Kidney epithelial cell (primary cell): ENCODE results near the gene APLF. TPM values are rescaled to one million over a fixed set of nuclear protein-coding genes. Genes with fewer than 3 reads are reported as not detected.

Experiments used
- DNase-seq: peaks from one replicate; pipeline ENCODE4 v3.0.0-alpha.2; 2010; ENCODE audit warnings: low read depth
- H3K27me3 ChIP-seq: 2 replicates; pipeline ENCODE4 v1.6.0; 2011; ENCODE audit warnings: low read length; ENCODE audit not compliant: control insufficient read depth, insufficient read depth
- H3K36me3 ChIP-seq: 2 replicates; pipeline ENCODE4 v1.5.1; 2011; ENCODE audit warnings: low read length; ENCODE audit not compliant: control insufficient read depth, insufficient read depth
- H3K4me3 ChIP-seq: 2 replicates; pipeline ENCODE4 v1.5.1; 2011; ENCODE audit warnings: low read depth, mild to moderate bottlenecking, control low read depth, low read length
- total RNA-seq: library from RNA; depleted of rRNA; stranded (reverse); fragments of >200 nt; gene quantifications from 2 replicates; pipeline ENCODE4 v1.2.3, GENCODE V29; 2015
- TF ChIP-seq, protein P1 (sequence below): IDR thresholded peaks from 2 replicates; pipeline ENCODE4 v1.5.1; 2011; ENCODE audit warnings: mild to moderate bottlenecking, moderate library complexity, low read length, control low read depth, inconsistent platforms; ENCODE audit not compliant: insufficient read depth, poor library complexity, severe bottlenecking

Gene APLF
- total RNA-seq, 1 donor from 2014 or later: 5.1 TPM

DNA sequence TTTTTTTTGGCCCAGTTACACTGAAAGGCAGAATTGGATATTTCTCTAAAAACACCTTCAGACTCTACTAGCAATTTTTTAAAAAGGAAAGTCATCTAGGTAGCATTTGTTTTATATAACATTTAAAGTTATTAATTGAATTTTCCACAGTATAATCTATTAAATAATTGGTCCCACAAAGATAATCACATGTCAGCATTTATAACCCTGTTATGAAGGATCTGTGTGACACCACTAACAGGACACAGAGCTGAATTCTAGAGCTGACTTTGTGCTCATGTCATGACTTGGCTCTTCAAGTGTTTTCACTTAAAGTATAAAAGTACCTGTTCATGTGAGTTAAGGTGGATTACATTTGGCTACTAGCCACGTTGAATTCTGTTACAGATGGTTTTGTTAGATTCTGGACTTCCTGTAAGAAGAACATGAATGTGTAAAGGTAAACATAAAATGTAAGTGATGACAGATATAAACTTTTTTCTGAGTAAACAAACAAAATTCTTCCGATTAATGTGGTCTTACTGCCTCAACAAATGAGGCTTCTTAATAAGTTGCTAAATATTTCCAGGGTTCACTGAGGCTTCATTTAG is 106.9 kb downstream of the APLF start:
- DNase-seq: no peak
- Histone ChIP-seq H3K36me3 (no peaks in the 10 kb centered on the region), H3K4me3 (no peak overlapping the region), H3K27me3 (no peaks in the 10 kb centered on the region)
- TF ChIP-seq, protein P1, sequence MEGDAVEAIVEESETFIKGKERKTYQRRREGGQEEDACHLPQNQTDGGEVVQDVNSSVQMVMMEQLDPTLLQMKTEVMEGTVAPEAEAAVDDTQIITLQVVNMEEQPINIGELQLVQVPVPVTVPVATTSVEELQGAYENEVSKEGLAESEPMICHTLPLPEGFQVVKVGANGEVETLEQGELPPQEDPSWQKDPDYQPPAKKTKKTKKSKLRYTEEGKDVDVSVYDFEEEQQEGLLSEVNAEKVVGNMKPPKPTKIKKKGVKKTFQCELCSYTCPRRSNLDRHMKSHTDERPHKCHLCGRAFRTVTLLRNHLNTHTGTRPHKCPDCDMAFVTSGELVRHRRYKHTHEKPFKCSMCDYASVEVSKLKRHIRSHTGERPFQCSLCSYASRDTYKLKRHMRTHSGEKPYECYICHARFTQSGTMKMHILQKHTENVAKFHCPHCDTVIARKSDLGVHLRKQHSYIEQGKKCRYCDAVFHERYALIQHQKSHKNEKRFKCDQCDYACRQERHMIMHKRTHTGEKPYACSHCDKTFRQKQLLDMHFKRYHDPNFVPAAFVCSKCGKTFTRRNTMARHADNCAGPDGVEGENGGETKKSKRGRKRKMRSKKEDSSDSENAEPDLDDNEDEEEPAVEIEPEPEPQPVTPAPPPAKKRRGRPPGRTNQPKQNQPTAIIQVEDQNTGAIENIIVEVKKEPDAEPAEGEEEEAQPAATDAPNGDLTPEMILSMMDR: no peak

DNA sequence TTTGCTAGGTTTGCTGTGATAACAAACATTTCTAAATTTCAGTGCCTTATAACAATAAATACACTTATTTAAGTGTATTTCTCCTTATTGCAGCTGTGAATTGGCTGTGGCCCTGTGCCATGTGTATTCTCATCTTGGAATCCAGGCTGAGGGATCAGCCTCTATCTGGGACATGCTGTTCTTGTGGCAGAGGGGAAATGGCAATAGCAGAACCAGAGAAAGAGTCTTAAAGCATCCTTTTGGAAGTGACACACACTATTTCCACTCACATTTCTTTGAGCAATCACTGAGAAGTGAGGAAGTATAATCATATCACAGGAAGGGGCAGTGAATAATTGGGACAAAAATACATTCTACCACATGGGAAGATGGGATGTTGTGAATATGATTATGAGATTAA is 109.8 kb downstream of the APLF start:
- no peaks in the 10 kb centered on the region for H3K36me3 ChIP-seq
- no peaks in the 10 kb centered on the region for H3K27me3 ChIP-seq
- TF ChIP-seq, protein P1: no peak
- no peak overlapping the region for H3K4me3 ChIP-seq
- no peak for DNase-seq

DNA sequence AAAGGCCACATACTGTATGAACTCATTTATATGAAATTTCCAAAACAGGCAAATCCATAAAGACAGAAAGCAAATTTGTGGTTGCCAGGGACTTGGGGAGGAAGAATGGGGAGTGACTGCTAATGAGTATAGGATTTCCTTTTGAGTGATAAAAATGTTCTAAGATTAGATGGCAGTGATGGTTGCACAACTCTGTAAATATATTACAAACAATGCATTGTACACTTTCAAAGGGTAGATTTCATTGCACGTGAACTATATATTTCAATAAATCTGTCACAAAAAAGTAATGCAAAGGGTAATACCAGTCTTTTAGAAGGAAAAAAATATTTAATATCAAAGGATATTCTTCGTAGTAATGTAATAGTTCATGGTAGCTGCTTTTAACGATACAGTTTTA is 112.3 kb downstream of the APLF start:
- TF ChIP-seq, protein P1: no peak
- H3K4me3 ChIP-seq: no peak overlapping the region
- DNase-seq: no peak
- no peaks in the 10 kb centered on the region for H3K27me3 ChIP-seq
- H3K36me3 ChIP-seq: no peaks in the 10 kb centered on the region

DNA sequence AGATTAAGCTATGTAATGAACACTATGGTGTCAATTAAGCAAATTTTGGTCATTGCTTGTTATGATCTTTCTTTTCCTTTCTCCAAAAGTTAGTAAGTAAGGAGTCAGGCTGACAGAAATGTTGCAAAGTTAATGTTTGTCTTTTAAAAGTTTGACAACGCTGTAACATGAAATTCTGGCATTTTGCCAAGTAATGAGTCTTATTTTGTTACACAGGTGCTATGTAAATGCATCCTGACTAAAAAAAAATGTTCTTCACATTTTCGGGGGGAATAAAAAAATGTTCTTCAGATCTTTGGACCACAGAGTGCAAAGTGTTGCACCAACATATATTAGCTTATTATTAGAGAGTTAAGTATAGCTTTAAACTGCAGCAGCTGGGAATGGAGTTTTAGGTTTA is 121.2 kb downstream of the APLF start:
- H3K27me3 ChIP-seq: no peaks in the 10 kb centered on the region
- H3K4me3 ChIP-seq: no peak overlapping the region
- TF ChIP-seq, protein P1: no peak
- H3K36me3 ChIP-seq: no peaks in the 10 kb centered on the region
- no peak for DNase-seq

DNA sequence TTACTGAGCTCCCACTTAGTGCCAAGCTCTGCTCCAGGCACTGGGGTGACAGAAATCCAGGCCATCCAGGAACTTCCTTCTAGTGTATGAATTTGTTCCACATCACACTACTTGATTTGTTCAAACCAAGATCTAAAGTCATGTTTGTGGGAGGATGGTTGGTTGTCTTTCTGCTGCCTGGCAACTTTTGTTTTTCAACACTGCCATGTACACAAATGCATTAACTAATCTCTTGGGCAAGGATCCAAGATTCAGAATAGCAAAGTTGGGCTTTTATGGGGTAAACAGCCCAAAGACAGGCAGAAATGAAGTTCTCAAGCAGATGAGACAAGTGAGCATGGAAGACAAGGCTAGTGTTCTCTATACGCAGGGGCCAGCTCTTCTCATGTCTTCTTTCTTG is 122.6 kb downstream of the APLF start:
- TF ChIP-seq, protein P1: no peak

DNA sequence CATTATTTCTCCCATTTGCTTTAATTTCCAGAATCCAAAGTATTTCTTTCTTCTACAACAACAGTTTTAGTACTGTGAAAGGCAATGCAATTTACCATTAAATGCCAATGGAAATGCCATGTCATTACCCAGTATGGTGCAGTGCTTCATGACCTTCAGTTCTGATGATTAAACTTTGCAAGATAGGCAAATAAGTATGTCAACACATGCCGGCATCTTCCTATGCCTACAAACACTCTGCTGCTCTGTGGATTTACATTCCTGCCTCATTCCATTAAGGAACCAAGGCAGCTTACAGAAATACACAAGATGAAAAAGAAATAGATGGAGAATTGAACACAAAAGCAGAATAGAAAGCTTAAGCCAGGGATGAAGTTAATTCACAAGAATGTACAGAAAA is 123.3 kb downstream of the APLF start:
- TF ChIP-seq, protein P1: no peak
- no peak overlapping the region for H3K4me3 ChIP-seq
- H3K36me3 ChIP-seq: no peaks in the 10 kb centered on the region
- no peaks in the 10 kb centered on the region for H3K27me3 ChIP-seq
- DNase-seq: no peak

More for the DNA sequence above, 122.6 kb downstream of the APLF start:
- no peak for DNase-seq
- Histone ChIP-seq H3K36me3 (no peaks in the 10 kb centered on the region), H3K4me3 (no peak overlapping the region), H3K27me3 (no peaks in the 10 kb centered on the region)
